ENCODE measurements around the gene OPA1. TPM values are rescaled to one million over a fixed set of nuclear protein-coding genes. Genes with fewer than 3 reads are reported as not detected.
A peak's percentile ranks its signal among the peaks of the same experiment; 100 is the strongest.

The OPA1 gene
- total and polyA plus RNA-seq, 2 of the 13 experiments (the other 11 are each of a cell fraction or from before 2014, with no cell fraction given) = 26.7 to 78.5 TPM

GRCh38 chr3:193592841-193593667 is at the start of gene OPA1 (continued):
- TF ChIP-seq, protein P1, sequence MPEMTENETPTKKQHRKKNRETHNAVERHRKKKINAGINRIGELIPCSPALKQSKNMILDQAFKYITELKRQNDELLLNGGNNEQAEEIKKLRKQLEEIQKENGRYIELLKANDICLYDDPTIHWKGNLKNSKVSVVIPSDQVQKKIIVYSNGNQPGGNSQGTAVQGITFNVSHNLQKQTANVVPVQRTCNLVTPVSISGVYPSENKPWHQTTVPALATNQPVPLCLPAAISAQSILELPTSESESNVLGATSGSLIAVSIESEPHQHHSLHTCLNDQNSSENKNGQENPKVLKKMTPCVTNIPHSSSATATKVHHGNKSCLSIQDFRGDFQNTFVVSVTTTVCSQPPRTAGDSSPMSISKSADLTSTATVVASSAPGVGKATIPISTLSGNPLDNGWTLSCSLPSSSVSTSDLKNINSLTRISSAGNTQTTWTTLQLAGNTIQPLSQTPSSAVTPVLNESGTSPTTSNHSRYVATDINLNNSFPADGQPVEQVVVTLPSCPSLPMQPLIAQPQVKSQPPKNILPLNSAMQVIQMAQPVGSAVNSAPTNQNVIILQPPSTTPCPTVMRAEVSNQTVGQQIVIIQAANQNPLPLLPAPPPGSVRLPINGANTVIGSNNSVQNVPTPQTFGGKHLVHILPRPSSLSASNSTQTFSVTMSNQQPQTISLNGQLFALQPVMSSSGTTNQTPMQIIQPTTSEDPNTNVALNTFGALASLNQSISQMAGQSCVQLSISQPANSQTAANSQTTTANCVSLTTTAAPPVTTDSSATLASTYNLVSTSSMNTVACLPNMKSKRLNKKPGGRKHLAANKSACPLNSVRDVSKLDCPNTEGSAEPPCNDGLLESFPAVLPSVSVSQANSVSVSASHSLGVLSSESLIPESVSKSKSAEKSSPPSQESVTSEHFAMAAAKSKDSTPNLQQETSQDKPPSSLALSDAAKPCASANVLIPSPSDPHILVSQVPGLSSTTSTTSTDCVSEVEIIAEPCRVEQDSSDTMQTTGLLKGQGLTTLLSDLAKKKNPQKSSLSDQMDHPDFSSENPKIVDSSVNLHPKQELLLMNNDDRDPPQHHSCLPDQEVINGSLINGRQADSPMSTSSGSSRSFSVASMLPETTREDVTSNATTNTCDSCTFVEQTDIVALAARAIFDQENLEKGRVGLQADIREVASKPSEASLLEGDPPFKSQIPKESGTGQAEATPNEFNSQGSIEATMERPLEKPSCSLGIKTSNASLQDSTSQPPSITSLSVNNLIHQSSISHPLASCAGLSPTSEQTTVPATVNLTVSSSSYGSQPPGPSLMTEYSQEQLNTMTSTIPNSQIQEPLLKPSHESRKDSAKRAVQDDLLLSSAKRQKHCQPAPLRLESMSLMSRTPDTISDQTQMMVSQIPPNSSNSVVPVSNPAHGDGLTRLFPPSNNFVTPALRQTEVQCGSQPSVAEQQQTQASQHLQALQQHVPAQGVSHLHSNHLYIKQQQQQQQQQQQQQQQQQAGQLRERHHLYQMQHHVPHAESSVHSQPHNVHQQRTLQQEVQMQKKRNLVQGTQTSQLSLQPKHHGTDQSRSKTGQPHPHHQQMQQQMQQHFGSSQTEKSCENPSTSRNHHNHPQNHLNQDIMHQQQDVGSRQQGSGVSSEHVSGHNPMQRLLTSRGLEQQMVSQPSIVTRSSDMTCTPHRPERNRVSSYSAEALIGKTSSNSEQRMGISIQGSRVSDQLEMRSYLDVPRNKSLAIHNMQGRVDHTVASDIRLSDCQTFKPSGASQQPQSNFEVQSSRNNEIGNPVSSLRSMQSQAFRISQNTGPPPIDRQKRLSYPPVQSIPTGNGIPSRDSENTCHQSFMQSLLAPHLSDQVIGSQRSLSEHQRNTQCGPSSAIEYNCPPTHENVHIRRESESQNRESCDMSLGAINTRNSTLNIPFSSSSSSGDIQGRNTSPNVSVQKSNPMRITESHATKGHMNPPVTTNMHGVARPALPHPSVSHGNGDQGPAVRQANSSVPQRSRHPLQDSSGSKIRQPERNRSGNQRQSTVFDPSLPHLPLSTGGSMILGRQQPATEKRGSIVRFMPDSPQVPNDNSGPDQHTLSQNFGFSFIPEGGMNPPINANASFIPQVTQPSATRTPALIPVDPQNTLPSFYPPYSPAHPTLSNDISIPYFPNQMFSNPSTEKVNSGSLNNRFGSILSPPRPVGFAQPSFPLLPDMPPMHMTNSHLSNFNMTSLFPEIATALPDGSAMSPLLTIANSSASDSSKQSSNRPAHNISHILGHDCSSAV (CRISPR knock-in tag; IDR thresholded peaks at IDR 0.05; ENCODE audit: borderline replicate concordance) = no peak; the same call in 1 of the 2 replicates
- TF ChIP-seq RELA (CRISPR knock-in tag; IDR thresholded peaks at IDR 0.05) (peak; percentile 21; the same call in 1 of the 2 replicates), HDAC6 (IDR thresholded peaks at IDR 0.05; ENCODE audit: low read depth, low read length) (no peak), ZNF564 (CRISPR knock-in tag; IDR thresholded peaks at IDR 0.05) (no peak), ZSCAN22 (CRISPR knock-in tag; IDR thresholded peaks at IDR 0.05) (no peak), ZNF556 (CRISPR knock-in tag; IDR thresholded peaks at IDR 0.05; ENCODE audit: borderline replicate concordance) (peak; percentile 95), ZNF883 (CRISPR knock-in tag; IDR thresholded peaks at IDR 0.05; ENCODE audit: not compliant biosample characterization) (peak; percentile 62)
- TF ChIP-seq, protein P2, sequence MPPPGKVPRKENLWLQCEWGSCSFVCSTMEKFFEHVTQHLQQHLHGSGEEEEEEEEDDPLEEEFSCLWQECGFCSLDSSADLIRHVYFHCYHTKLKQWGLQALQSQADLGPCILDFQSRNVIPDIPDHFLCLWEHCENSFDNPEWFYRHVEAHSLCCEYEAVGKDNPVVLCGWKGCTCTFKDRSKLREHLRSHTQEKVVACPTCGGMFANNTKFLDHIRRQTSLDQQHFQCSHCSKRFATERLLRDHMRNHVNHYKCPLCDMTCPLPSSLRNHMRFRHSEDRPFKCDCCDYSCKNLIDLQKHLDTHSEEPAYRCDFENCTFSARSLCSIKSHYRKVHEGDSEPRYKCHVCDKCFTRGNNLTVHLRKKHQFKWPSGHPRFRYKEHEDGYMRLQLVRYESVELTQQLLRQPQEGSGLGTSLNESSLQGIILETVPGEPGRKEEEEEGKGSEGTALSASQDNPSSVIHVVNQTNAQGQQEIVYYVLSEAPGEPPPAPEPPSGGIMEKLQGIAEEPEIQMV (CRISPR knock-in tag; IDR thresholded peaks at IDR 0.05; ENCODE audit: low read depth) = peak; percentile 97
- TF ChIP-seq, protein P3, sequence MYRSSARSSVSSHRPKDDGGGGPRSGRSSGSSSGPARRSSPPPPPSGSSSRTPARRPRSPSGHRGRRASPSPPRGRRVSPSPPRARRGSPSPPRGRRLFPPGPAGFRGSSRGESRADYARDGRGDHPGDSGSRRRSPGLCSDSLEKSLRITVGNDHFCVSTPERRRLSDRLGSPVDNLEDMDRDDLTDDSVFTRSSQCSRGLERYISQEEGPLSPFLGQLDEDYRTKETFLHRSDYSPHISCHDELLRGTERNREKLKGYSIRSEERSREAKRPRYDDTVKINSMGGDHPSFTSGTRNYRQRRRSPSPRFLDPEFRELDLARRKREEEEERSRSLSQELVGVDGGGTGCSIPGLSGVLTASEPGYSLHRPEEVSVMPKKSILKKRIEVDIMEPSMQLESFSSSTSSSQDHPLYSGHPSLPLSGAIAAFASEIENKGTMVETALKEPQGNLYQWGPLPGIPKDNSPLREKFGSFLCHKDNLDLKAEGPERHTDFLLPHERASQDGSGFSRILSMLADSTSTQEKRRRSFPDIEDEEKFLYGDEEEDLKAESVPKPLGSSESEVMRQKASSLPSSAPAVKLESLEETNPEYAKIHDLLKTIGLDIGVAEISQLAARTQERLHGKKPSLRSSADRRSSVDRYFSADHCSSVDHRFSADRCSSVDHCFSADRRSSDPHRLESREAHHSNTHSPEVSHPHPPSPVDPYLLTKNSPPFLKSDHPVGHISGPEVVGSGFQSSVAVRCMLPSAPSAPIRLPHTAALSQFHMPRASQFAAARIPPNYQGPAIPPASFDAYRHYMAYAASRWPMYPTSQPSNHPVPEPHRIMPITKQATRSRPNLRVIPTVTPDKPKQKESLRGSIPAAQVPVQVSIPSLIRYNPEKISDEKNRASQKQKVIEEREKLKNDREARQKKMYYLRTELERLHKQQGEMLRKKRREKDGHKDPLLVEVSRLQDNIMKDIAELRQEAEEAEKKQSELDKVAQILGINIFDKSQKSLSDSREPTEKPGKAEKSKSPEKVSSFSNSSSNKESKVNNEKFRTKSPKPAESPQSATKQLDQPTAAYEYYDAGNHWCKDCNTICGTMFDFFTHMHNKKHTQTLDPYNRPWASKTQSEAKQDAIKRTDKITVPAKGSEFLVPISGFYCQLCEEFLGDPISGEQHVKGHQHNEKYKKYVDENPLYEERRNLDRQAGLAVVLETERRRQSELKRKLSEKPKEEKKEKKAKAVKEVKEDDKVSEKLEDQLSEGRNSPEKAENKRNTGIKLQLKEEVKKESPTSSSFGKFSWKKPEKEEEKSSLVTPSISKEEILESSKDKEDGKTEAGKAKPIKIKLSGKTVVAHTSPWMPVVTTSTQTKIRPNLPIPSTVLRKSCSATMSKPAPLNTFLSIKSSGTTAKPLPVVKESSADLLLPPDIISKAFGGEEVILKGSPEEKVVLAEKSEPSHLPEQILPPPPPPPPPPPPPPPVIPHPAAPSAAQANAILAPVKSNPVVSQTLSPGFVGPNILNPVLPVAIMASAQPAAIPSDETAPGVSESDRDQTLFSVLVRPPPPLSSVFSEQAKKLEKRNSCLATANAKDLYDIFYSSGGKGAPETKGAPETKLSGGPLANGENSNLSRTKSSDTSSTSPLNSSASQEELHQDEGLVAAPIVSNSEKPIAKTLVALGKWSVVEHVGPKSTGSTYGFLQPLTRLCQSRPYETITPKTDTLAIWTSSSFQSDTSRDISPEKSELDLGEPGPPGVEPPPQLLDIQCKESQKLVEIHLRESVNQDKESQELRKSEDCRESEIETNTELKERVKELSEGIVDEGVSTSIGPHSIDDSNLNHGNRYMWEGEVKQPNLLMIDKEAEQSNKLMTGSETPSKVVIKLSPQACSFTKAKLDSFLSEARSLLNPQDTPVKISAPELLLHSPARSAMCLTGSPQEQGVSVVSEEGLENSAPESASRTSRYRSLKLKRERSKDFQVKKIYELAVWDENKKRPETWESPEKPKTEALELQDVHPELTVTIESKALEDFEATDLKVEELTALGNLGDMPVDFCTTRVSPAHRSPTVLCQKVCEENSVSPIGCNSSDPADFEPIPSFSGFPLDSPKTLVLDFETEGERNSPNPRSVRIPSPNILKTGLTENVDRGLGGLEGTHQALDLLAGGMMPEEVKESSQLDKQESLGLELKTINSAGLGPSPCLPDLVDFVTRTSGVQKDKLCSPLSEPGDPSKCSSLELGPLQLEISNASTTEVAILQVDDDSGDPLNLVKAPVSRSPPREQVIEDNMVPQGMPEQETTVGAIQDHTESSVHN (CRISPR knock-in tag; IDR thresholded peaks at IDR 0.05) = peak; percentile 63; the same call in 1 of the 2 replicates
